Raji (cell line): ENCODE measurements around the gene CCDC9.
A peak's percentile ranks its signal among the peaks of the same experiment; 100 is the strongest.

Source experiments
- POLR2A ChIP-seq: IDR thresholded peaks from 2 replicates; pipeline ENCODE4 v1.6.1; 2011; ENCODE audit warnings: low read depth, low read length, control low read depth; ENCODE audit not compliant: insufficient read depth

Gene CCDC9

GRCh38 chr19:47228937-47229675 is 27.2 kb upstream of the CCDC9 start:
- no peak; the same call in 1 of the 2 replicates for TF ChIP-seq POLR2A

GRCh38 chr19:47229676-47230053 is 26.7 kb upstream of the CCDC9 start:
- TF ChIP-seq POLR2A: peak; percentile 46

- TF ChIP-seq POLR2A: no peak
Observed at GRCh38 chr19:47230054-47230920, 26.0 kb upstream of the CCDC9 start.

GRCh38 chr19:47230921-47231214 is 25.5 kb upstream of the CCDC9 start, which contains the start of gene BBC3:
Gene BBC3 (minus strand): TSS chr19:47231199. CDS start chr19:47228431, 2,768 bp downstream.
- TF ChIP-seq POLR2A: peak; percentile 57; the same call in 1 of the 2 replicates

- TF ChIP-seq POLR2A: peak; percentile 25
Observed at GRCh38 chr19:47231215-47232054, 24.9 kb upstream of the CCDC9 start.

- TF ChIP-seq POLR2A: no peak
Observed at GRCh38 chr19:47232422-47233211, 23.7 kb upstream of the CCDC9 start.

- TF ChIP-seq POLR2A: no peak
Observed at GRCh38 chr19:47236072-47236675, 20.2 kb upstream of the CCDC9 start.

- TF ChIP-seq POLR2A: no peak
Observed at GRCh38 chr19:47239152-47239551, 17.2 kb upstream of the CCDC9 start.

GRCh38 chr19:47239610-47240296 is 16.6 kb upstream of the CCDC9 start:
- 0 out of 2 replicates have a peak, but pooled peaks have one; percentile 14 for TF ChIP-seq POLR2A

GRCh38 chr19:47240556-47240955 is 15.8 kb upstream of the CCDC9 start:
- TF ChIP-seq POLR2A: no peak

- TF ChIP-seq POLR2A: no peak
Observed at GRCh38 chr19:47240996-47241918, 15.1 kb upstream of the CCDC9 start.

GRCh38 chr19:47241919-47242577 is 14.3 kb upstream of the CCDC9 start:
- TF ChIP-seq POLR2A: peak; percentile 31; the same call in 1 of the 2 replicates
